ENCODE results near the gene PITHD1.

DNA sequence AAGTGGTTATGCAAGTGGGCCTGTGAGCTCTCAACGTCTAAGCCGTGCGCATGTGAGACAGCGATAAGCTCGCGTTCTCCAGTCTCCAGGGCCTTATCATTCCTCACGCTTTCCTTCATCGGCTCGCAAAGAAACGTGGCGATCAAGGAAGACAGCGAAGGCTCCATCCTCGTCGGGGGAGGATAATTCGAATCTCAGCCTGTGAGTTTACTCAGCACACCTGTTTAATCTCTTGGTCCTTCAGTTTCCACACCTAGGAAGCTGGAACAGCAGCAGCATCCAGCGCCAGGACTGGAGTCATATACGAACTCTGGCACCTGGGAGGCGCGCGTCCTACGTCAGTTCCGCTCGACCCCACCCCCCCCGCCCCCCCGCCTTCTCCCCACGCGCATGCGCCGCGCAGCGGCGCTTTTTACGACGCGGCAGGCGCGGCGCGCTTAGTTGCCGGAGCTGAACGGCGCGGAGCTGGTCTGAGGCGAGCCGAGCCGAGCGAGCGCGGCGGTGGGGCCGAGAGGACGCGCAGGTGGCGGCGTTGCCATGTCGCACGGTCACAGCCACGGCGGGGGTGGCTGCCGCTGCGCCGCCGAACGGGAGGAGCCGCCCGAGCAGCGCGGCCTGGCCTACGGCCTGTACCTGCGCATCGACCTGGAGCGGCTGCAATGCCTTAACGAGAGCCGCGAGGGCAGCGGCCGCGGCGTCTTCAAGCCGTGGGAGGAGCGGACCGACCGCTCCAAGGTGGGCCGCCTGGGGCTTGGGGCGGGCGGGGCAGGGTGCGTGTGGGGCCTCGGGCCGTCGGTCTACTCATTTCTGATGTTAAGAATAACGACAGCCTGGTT is at the start of gene PITHD1:
- TF ChIP-seq CTCF (IDR thresholded peaks at IDR 0.05): peak in 1 of 4 experiments; percentile 9
- TF ChIP-seq POLR2A (IDR thresholded peaks at IDR 0.05): peak; percentile 84 to 87
